SU-DHL-6 (cell line): ENCODE results near the gene PARVA.

ENCODE experiments used
- CTCF ChIP-seq: fragments of 200-600 bp; sonication (generic); IDR thresholded peaks from one replicate; pipeline ENCODE4 v1.5.1; 2017; ENCODE audit warnings: antibody characterized with exemption, mild to moderate bottlenecking, low read length, moderate library complexity; ENCODE audit not compliant: insufficient read depth, poor library complexity, severe bottlenecking
- EZH2phosphoT487 ChIP-seq: fragments of 200-600 bp; sonication (generic), shearing (Covaris generic); conservative IDR thresholded peaks from 2 replicates; pipeline ENCODE4 v1.6.1; 2018; ENCODE audit warnings: mild to moderate bottlenecking, antibody characterized with exemption, low read length, moderate library complexity, mixed read lengths

- TF ChIP-seq CTCF (no peak), EZH2phosphoT487 (no peak)
These were observed 82.6 kb downstream of the PARVA start for GRCh38 chr11:12459865-12460444.
